HCT116 (cell line): ENCODE measurements around the gene AKAP8. TPM values are rescaled to one million over a fixed set of nuclear protein-coding genes. Genes with fewer than 3 reads are reported as not detected.

ENCODE experiments used
- ATAC-seq: fragments of 200-7000 bp; cut with Tn5 transposase; 2 replicates; pipeline ENCODE4 v1.9.1; 2020; ENCODE audit warnings: mild to moderate bottlenecking, moderate library complexity
- BruUV-seq: library from RNA; stranded (reverse); fragments of 400-500 nt; replicated peaks from 2 replicates; lab custom pipeline; 2021; lab: Mats Ljungman, UMichigan
- CTCF ChIA-PET: fragments of 300-600 bp; sonication (Branson Sonifier 250); formaldehyde crosslinking; loops from one replicate; lab custom pipeline; 2021; ENCODE audit warnings: antibody characterized with exemption; lab: Charles Lee
- POLR2A ChIA-PET: fragments of 300-600, 350-600 bp; sonication (Branson Sonifier 250); formaldehyde crosslinking; loops from one replicate; lab custom pipeline; 2021; ENCODE audit warnings: antibody characterized with exemption; lab: Charles Lee
- RAD21 ChIA-PET, 2 experiments: fragments of 300-600 bp; sonication (Branson Sonifier 250); formaldehyde crosslinking; loops; one replicate each; lab custom pipeline; 2023; ENCODE audit warnings: low total read pairs in 2 of 2; ENCODE audit not compliant: uncharacterized antibody in 2 of 2, unreplicated experiment in 2 of 2, low non-redundant PET in 1 of 2; lab: Charles Lee
- DNase-seq: peaks from one replicate; pipeline ENCODE4 v3.0.0-alpha.2; 2010; ENCODE audit warnings: low read depth, low spot score
- H2AFZ ChIP-seq: fragments of 200-600 bp; shearing (Covaris generic), sonication (generic); 2 replicates; pipeline ENCODE4 v1.6.1; 2017; ENCODE audit warnings: low read depth, mixed run types, mixed read lengths, antibody characterized with exemption, low read length; ENCODE audit not compliant: poor library complexity, severe bottlenecking
- H3K27ac ChIP-seq: 2 replicates; pipeline ENCODE4 v1.5.1; 2012; ENCODE audit warnings: low read depth, low read length
- H3K27me3 ChIP-seq: fragments of 200-600 bp; sonication (generic); 2 replicates; pipeline ENCODE4 v1.6.1; 2016; ENCODE audit warnings: mixed run types, low read length, mixed read lengths; ENCODE audit not compliant: insufficient read depth
- H3K36me3 ChIP-seq, 2 experiments: fragments of 200-500 bp in 1 of 2; fragments of 200-600 bp in 1 of 2; sonication (Bioruptor generic) in 1 of 2; sonication (generic) in 1 of 2; 2 replicates each; pipeline versions ENCODE4 v1.5.1 to v1.6.1; 2014 to 2016; ENCODE audit warnings: low read length in 2 of 2, inconsistent platforms in 1 of 2, mixed read lengths in 1 of 2, mixed run types in 1 of 2; ENCODE audit not compliant: insufficient read depth in 2 of 2, control insufficient read depth in 1 of 2
- H3K4me1 ChIP-seq, 2 experiments: fragments of 200-600 bp in 1 of 2; sonication (generic) in 1 of 2; 2 replicates each; pipeline versions ENCODE4 v1.5.1 to v1.6.1; 2012 to 2017; ENCODE audit warnings: low read length in 2 of 2, inconsistent platforms in 1 of 2, mild to moderate bottlenecking in 1 of 2, mixed read lengths in 1 of 2, mixed run types in 1 of 2, moderate library complexity in 1 of 2; ENCODE audit not compliant: insufficient read depth in 2 of 2, control insufficient read depth in 1 of 2
- H3K4me2 ChIP-seq: fragments of 200-600 bp; sonication (generic); 2 replicates; pipeline ENCODE4 v1.6.1; 2017; ENCODE audit warnings: mixed run types, low read length, mixed read lengths
- H3K4me3 ChIP-seq, 2 experiments: fragments of 200-600 bp in 1 of 2; sonication (generic) in 1 of 2; replicated peaks in 1 of 2; 2 replicates each; pipeline ENCODE4 v1.5.1; 2011 to 2016; ENCODE audit warnings: low read length in 2 of 2, control low read depth in 1 of 2, low read depth in 1 of 2, mild to moderate bottlenecking in 1 of 2, mixed read lengths in 1 of 2, mixed run types in 1 of 2
- H3K79me2 ChIP-seq: fragments of 200-600 bp; sonication (generic); 2 replicates; pipeline ENCODE4 v1.6.1; 2017; ENCODE audit warnings: mild to moderate bottlenecking, mixed run types, low read length, moderate library complexity, mixed read lengths; ENCODE audit not compliant: insufficient read depth
- H3K9ac ChIP-seq: fragments of 200-600 bp; sonication (generic); 2 replicates; pipeline ENCODE4 v1.6.1; 2016; ENCODE audit warnings: low read length, mixed read lengths
- H3K9me2 ChIP-seq: fragments of 200-600 bp; sonication (generic), shearing (Covaris generic); 2 replicates; pipeline ENCODE4 v1.6.1; 2017; ENCODE audit warnings: mixed run types, mild to moderate bottlenecking, moderate library complexity; ENCODE audit not compliant: insufficient read depth
- H3K9me3 ChIP-seq, 2 experiments: fragments of 200-500 bp in 1 of 2; fragments of 200-600 bp in 1 of 2; sonication (Bioruptor generic) in 1 of 2; sonication (generic) in 1 of 2; 2 replicates each; pipeline ENCODE4 v1.6.1; 2014 to 2017; ENCODE audit warnings: low read length in 2 of 2, mixed read lengths in 2 of 2, inconsistent platforms in 1 of 2, low read depth in 1 of 2, mild to moderate bottlenecking in 1 of 2, mixed run types in 1 of 2, moderate library complexity in 1 of 2; ENCODE audit not compliant: control insufficient read depth in 1 of 2, insufficient read depth in 1 of 2
- H4K20me1 ChIP-seq: fragments of 200-600 bp; sonication (generic), shearing (Covaris generic); 2 replicates; pipeline ENCODE4 v1.6.1; 2017; ENCODE audit warnings: mixed run types, mild to moderate bottlenecking, moderate library complexity; ENCODE audit not compliant: insufficient read depth
- ATF3 ChIP-seq: IDR thresholded peaks from 2 replicates; pipeline ENCODE4 v1.6.1; 2012
- CBX3 ChIP-seq: IDR thresholded peaks from 2 replicates; pipeline ENCODE4 v1.6.1; 2012; ENCODE audit warnings: low read depth
- EGR1 ChIP-seq: IDR thresholded peaks from 2 replicates; pipeline ENCODE4 v1.6.1; 2012; ENCODE audit warnings: low read depth
- EZH2 ChIP-seq: fragments of 200-600 bp; sonication (generic); IDR thresholded peaks from 2 replicates; pipeline ENCODE4 v1.6.1; 2017; ENCODE audit warnings: antibody characterized with exemption, mixed run types
- EZH2phosphoT487 ChIP-seq: fragments of 200-600 bp; IDR thresholded peaks from 2 replicates; pipeline ENCODE4 v1.6.1; 2018; ENCODE audit warnings: antibody characterized with exemption, borderline replicate concordance
- FOSL1 ChIP-seq: IDR thresholded peaks from 2 replicates; pipeline ENCODE4 v1.6.1; 2012; ENCODE audit warnings: low read depth
- POLR2A ChIP-seq: IDR thresholded peaks from 2 replicates; pipeline ENCODE4 v1.7.0; 2011; ENCODE audit warnings: borderline replicate concordance; ENCODE audit not compliant: insufficient read depth, insufficient read length; ENCODE audit errors: extremely low read depth
- POLR2AphosphoS5 ChIP-seq: IDR thresholded peaks from 2 replicates; pipeline ENCODE4 v1.6.1; 2011; ENCODE audit warnings: mild to moderate bottlenecking, low read depth, low read length, moderate library complexity
- SP1 ChIP-seq: IDR thresholded peaks from 2 replicates; pipeline ENCODE4 v1.6.1; 2012; ENCODE audit warnings: low read depth
- YY1 ChIP-seq: IDR thresholded peaks from 2 replicates; pipeline ENCODE4 v1.6.1; 2011; ENCODE audit warnings: low read length, low read depth, moderate library complexity, mild to moderate bottlenecking; ENCODE audit not compliant: insufficient replicate concordance; ENCODE audit errors: extremely low read depth
- ZFX ChIP-seq: fragments of 450-650 bp; IDR thresholded peaks from 2 replicates; pipeline ENCODE4 v1.6.1; 2017
- ZNF274 ChIP-seq: fragments of 200-500 bp; sonication (Bioruptor generic); IDR thresholded peaks from 2 replicates; pipeline ENCODE4 v1.6.1; 2014; ENCODE audit warnings: mild to moderate bottlenecking, low read depth, low read length, inconsistent platforms
- intact Hi-C: fragments of 100-400 bp; cut with micrococcal nuclease; formaldehyde crosslinking; loops from 2 replicates; pipeline ENCODE4 v1.10.0; 2022
- total RNA-seq: library from RNA; stranded (reverse); gene quantifications from one replicate; pipeline ENCODE4 v1.2.1, GENCODE V29; 2021; ENCODE audit not compliant: unreplicated experiment
- TF ChIP-seq, protein P1 (sequence below): IDR thresholded peaks from 2 replicates; pipeline ENCODE4 v1.6.1; 2011; ENCODE audit warnings: mild to moderate bottlenecking, low read length, moderate library complexity; ENCODE audit not compliant: insufficient replicate concordance; ENCODE audit errors: extremely low read depth
- TF ChIP-seq, protein P2 (sequence below), 3 experiments: fragments of 200-600 bp in 1 of 3; sonication (generic) in 1 of 3; IDR thresholded peaks in 2 of 3; conservative IDR thresholded peaks in 1 of 3; 2 replicates each; pipeline ENCODE4 v1.5.1; 2012 to 2017; ENCODE audit warnings: low read depth in 2 of 3, low read length in 2 of 3, antibody characterized with exemption in 1 of 3, borderline replicate concordance in 1 of 3, control low read depth in 1 of 3, mild to moderate bottlenecking in 1 of 3, mixed read lengths in 1 of 3, mixed run types in 1 of 3, moderate library complexity in 1 of 3; ENCODE audit not compliant: insufficient read depth in 1 of 3

The AKAP8 gene
- total RNA-seq, 1 experiment from 2014 or later = 50.6 TPM

GRCh38 chr19:15368798-15369593, 10.6 kb downstream of the AKAP8 start:
- intact Hi-C loops = no loop called here
- H3K9me3 ChIP-seq = no peaks in the 10 kb centered on the region
- H3K27me3 ChIP-seq = no peaks in the 10 kb centered on the region
- no peaks in the 10 kb centered on the region for H3K4me1 ChIP-seq
- H3K4me3 ChIP-seq = no peak overlapping the region
- ChIA-PET RAD21 (no interaction called here), CTCF (no interaction called here), POLR2A (no interaction called here)
- no peak overlapping the region for H3K9ac ChIP-seq
- no peak overlapping the region for H3K27ac ChIP-seq
- H3K36me3 ChIP-seq = peaks cover 32 to 69% of the 10 kb centered on the region in 2 experiments
- no peak for TF ChIP-seq SP1
- TF ChIP-seq POLR2A = no peak
- no peak for TF ChIP-seq ZNF274
- TF ChIP-seq, protein P1, sequence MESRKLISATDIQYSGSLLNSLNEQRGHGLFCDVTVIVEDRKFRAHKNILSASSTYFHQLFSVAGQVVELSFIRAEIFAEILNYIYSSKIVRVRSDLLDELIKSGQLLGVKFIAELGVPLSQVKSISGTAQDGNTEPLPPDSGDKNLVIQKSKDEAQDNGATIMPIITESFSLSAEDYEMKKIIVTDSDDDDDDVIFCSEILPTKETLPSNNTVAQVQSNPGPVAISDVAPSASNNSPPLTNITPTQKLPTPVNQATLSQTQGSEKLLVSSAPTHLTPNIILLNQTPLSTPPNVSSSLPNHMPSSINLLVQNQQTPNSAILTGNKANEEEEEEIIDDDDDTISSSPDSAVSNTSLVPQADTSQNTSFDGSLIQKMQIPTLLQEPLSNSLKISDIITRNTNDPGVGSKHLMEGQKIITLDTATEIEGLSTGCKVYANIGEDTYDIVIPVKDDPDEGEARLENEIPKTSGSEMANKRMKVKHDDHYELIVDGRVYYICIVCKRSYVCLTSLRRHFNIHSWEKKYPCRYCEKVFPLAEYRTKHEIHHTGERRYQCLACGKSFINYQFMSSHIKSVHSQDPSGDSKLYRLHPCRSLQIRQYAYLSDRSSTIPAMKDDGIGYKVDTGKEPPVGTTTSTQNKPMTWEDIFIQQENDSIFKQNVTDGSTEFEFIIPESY = no peak
- no peak for TF ChIP-seq EZH2
- TF ChIP-seq ZFX = no peak
- TF ChIP-seq EGR1 = no peak
- no peak for TF ChIP-seq FOSL1
- TF ChIP-seq YY1 = no peak
- TF ChIP-seq POLR2AphosphoS5 = no peak
- TF ChIP-seq, protein P2, sequence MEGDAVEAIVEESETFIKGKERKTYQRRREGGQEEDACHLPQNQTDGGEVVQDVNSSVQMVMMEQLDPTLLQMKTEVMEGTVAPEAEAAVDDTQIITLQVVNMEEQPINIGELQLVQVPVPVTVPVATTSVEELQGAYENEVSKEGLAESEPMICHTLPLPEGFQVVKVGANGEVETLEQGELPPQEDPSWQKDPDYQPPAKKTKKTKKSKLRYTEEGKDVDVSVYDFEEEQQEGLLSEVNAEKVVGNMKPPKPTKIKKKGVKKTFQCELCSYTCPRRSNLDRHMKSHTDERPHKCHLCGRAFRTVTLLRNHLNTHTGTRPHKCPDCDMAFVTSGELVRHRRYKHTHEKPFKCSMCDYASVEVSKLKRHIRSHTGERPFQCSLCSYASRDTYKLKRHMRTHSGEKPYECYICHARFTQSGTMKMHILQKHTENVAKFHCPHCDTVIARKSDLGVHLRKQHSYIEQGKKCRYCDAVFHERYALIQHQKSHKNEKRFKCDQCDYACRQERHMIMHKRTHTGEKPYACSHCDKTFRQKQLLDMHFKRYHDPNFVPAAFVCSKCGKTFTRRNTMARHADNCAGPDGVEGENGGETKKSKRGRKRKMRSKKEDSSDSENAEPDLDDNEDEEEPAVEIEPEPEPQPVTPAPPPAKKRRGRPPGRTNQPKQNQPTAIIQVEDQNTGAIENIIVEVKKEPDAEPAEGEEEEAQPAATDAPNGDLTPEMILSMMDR (IDR thresholded peaks at IDR 0.05 in 2 of 3, conservative IDR thresholded peaks at IDR 0.05 in 1 of 3; ENCODE audit: borderline replicate concordance in 1 of 3, insufficient read depth in 1 of 3, low read depth in 2 of 3, low read length in 2 of 3) = no peak
- no peak for TF ChIP-seq EZH2phosphoT487
- no peak for TF ChIP-seq CBX3
- TF ChIP-seq ATF3 = no peak
- BruUV-seq = no TSS peak
- H3K4me2 ChIP-seq = no peak overlapping the region
- no peaks in the 10 kb centered on the region for H3K9me2 ChIP-seq
- no peaks in the 10 kb centered on the region for H4K20me1 ChIP-seq
- H3K79me2 ChIP-seq = peaks cover 26% of the 10 kb centered on the region
- no peak overlapping the region for H2AFZ ChIP-seq
- no peak for DNase-seq
- ATAC-seq = no peak
